Measurements from ENCODE around the gene PNRC1.
A peak's percentile ranks its signal among the peaks of the same experiment; 100 is the strongest.
"Not testable (repeated sequence)": the region's sequence is repeated elsewhere in the genome, so short reads cannot be mapped to it uniquely, and the experiment has no call there.

The PNRC1 gene

DNA sequence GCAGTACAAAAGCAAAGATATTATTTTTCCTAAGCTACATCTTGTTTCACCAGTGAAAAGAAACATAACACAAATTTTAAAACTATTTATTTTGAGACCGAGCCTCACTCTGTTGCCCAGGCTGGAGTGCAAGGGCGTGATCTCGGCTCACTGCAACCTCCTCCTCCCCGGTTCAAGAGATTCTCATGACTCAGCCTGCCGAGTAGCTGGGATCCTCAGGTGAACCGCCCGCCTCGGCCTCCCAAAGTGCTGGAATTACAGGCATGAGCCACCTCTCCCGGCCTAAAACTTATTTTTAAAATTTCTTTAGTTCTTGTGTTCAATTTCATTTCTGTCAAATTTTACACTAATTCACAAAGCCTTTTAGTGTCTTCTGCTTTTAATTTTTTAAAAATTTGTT, 31.4 kb downstream of the PNRC1 start:
- no peak for DNase-seq

DNA sequence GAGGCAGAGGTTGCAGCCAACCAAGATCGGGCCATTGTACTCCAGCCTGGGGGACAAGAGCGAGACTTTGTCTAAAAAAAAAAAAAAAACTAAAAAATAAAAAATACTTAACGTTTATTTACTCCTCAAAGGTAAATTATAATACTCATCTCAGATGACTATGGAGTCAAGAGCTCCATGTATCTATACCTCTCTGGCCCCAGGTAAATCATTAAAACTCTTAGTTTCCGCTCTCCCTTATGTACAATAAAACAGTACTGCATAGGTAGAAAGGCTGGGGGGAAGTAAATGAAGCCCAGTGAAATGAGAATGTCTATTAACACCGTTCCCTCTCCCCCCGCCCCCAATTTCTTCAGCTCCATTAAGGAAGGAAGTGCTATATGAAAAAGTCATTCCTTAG, 36.2 kb downstream of the PNRC1 start:
- no peak for DNase-seq

DNA sequence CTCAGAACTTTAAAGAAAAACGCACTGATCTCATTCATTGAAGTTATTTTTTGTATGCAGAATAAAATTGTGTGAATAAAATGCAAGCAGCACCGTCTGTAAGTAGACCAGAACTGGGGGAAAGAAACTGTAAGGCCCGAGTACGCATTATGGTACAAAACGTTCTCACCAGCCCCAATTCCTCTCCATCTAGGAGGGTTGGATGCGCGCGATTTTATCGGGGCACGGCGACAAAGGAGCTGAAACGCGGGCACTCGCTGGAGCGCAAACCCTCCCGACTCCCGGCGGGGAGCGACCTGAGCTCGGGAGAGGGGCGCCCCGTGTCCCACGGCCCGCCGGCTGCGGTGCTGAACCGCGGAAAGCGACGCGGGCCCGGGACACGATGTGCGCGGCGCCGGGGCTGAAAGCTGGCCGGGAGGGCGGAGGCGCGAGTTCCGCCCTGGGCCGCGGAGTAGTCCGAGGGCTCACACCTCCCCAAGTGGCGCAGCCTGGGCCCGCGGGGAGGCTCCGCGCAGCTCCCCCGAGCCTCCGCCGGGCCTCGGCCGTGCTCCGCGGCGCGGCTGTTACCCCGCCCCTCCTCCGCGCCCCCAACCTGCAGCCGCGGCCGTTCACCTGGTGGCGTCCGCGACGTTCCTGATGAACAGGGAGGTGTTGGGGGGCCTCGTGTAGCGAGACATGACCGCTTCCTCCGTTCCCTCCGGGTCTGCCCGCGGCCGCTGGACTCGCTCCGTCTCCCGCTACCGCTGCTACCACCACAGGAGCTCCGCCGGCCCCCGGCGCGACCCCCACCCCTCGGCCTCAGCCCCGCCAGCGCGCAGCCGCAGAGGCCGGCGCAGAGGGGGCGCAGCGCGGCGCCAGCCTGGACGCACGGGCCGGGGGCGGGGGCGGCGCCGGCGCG, 36.9 kb downstream of the PNRC1 start, which contains the start of gene SRSF12:
TSS of gene SRSF12 (minus strand) at position 861 of the 898 bp plus-strand sequence. CDS start at position 677, 184 bp downstream.
- DNase-seq: peak; percentile 51

DNA sequence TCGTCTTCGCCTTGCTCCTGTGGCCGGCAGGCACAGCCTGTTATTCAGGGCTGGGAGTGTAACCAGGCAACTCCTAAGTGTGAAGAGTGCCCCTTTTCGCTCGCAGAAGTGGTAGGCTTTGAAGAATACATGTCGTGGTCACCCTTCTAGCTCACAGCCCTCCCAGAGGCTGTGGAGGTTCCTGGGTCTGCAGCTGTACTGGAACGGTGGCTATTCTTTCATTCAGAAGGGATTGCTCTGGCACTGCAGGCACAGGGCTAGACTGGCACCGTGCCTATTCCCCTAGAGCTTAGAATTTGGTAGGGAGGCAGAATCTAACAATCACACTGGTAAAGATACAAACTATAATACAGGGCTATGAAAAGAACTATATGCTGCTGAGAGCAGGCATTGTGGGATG, 38.4 kb downstream of the PNRC1 start:
- DNase-seq: no peak

DNA sequence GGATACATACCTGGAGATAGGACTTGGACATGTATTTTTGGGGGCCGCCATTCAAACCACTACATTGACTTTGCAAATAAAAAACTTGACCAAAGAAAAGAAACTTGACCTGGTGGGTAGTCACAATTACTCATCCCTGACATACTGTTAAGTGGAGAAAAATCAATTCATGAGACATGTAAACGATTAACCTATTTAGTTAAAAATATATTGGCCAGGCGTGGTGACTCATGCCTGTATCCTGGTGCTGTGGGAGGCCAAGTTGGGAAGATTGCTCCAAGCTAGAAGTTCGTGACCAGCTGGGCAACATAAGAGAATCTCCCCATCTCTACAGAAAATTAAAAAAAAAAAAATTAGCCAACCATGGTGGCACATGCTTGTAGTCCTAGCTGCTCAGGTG, 39.8 kb downstream of the PNRC1 start:
- no peak for DNase-seq

DNA sequence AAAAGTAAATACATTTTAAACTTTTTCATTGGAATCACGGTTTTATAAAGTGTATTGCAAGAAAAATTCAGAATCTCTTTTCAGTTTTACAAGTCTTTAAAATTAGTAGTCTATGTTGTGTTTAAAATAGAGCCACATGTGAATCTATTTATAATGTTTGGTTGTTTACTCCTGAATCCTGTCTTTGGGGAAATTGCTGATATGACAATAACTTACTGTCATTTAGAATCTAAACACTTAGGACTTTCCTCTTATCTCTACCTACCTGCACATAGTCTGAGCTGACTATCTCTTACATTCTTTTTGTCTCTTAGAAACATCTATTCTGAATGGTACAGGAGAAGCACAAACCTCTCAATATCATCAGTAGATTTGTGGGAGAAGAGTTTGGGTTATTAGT, 41.4 kb downstream of the PNRC1 start:
- DNase-seq: no peak

DNA sequence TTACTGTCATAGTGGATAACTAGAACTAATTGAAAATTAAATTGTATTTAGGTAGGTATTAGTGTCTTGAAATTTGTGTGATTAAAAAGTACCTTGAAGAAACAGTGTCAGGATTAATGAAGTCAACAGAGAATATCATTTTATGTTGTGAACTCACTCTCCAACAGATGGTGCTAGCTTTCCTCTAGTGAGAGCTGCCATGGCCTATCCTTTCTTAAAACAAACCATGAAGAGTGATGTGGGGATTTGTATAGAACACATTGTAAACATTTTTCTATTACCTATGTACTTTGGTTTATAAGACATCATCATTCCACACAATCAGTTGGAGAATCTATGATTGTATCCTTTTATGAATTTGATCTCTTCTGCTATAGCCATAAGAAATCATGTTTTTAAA, 42.1 kb downstream of the PNRC1 start:
- peak; percentile 47 for DNase-seq

DNA sequence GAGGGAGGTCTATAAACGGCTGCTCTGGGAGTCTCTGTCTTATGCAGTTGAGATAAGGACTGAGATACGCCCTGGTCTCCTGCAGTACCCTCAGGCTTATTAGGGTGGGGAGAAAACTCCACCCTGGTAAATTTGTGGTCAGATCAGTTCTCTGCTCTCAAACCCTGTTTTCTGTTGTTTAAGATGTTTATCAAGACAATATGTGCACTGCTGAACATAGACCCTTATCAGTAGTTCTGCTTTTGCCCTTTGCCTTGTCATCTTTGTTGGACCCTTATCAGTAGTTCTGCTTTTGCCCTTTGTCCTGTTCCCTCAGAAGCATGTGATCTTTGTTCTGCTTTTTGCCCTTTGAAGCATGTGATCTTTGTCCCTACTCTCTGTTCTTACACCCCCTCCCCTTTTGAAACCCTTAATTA, 47.7 kb downstream of the PNRC1 start:
- not testable (repeated sequence) for DNase-seq

DNA sequence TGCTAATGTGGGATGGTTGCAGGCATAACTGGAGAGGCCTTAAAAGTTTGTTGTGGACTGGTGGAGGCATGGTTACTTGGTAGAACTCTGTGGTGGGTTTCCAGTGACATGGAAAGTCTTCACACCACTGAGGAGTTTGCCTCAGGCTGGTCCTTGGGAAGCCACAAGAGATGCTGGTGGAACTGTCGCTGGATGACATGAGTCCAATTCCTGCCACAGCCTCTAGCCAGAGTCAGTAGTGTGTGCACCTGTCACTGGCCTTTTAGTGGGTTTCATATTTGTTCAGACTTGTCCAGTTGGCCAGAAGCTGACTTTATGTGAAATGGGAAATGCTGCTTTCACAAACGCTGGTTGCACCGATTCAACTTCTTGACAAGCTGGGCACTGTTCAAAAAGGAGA, 51.0 kb downstream of the PNRC1 start:
- no peak for DNase-seq

DNA sequence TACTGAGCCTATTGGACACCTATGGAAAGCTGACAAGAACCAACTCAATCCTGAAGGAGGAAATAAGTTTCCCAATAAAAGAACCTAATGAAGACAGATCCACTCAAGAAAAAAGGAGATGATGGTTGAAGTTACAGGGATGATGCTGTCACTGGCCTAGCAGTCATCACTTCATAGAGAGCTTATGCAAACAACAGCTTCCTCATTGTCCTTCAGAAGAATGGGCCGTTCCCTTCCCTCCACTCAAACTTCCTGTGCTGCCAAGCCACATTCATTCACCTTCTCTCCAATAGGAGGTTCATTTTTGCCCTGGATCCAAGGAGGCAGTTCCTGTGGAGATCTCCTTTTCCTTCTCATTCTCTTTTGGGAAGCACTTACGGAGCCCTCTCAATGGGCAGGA, 51.5 kb downstream of the PNRC1 start:
- DNase-seq: no peak

DNA sequence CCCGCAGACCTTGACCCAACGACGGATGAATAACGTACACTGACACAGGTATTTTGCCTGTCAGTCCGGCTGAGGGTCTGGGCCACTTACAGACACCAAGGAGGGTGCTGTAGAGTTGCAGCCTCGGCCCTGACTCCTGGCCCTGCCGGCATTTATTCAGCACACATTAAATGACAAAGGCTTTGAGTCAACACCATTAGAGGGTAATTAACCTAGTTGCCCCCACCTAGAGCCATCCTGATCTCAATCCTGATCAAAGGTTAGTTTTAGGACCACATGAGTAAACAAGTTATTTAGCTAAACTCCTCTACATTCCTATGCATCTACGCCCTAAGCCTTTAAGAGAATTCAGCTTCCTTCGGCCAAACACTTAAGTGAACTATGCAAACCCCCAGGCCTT, 53.4 kb downstream of the PNRC1 start:
- no peak for DNase-seq

DNA sequence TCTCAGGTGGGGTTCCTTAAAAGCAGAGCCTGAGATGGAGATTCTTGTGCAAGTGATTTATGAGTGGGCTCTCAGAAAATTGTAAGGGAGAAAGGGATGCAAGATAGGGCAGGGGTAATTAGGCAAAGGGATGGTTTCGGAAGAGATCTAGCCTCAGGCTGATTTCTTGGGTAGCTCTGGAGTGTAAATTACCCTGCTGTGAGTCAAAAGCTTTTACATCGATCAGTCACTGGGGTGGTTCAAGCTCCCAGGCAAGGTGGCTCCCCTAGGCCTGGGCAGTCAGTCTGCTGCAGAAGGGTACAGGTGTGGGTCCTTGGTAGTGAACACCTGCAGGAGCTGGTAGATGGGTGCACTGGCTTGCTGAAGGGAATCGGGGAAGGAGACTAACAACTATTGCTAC, 54.2 kb downstream of the PNRC1 start:
- DNase-seq: no peak

All from fibroblast of skin of scalp (primary cell).